IPS-18c (cell line): Measurements from ENCODE around the gene KLF15.

Experiments
- H3K4me3 ChIP-seq: 2 replicates; pipeline ENCODE4 v1.7.0; 2013; ENCODE audit warnings: low read depth, mild to moderate bottlenecking, low read length, moderate library complexity; ENCODE audit not compliant: insufficient read depth
- H3K9me3 ChIP-seq: one replicate; pipeline ENCODE4 v1.6.1; 2013; ENCODE audit warnings: mild to moderate bottlenecking, low read length, moderate library complexity; ENCODE audit not compliant: control insufficient read depth, insufficient read depth

Gene KLF15

DNA sequence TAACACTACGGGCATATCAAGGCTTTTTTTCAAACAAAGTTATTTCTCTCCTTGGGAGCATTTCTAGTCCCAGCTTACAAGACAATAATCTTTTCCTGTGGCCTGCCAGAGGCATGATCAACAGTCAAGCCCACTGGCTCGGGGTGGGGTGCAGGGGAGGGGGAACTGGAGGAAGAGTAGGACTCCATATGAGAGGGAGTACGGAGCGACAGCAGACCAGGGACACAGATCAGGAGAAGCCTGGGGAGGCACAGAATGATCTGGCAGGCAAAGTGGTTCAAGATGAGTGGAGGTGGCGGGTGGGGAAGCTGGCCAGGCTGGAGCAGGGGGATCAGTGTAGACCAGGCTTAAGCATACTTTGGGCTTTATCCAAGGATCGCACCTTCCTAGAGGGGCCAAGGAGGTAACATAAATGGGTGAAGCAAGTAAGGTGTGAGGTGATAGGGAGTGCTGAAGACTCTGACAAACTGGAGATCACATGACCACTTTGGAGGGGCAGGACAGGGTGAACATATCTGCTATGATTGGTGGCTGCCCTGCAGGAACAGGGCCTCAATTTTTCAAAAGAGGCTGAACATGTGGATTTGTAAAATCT, 37.4 kb downstream of the KLF15 start:
- Histone ChIP-seq H3K9me3 (peaks cover 2% of the 10 kb centered on the region), H3K4me3 (no peak overlapping the region)

DNA sequence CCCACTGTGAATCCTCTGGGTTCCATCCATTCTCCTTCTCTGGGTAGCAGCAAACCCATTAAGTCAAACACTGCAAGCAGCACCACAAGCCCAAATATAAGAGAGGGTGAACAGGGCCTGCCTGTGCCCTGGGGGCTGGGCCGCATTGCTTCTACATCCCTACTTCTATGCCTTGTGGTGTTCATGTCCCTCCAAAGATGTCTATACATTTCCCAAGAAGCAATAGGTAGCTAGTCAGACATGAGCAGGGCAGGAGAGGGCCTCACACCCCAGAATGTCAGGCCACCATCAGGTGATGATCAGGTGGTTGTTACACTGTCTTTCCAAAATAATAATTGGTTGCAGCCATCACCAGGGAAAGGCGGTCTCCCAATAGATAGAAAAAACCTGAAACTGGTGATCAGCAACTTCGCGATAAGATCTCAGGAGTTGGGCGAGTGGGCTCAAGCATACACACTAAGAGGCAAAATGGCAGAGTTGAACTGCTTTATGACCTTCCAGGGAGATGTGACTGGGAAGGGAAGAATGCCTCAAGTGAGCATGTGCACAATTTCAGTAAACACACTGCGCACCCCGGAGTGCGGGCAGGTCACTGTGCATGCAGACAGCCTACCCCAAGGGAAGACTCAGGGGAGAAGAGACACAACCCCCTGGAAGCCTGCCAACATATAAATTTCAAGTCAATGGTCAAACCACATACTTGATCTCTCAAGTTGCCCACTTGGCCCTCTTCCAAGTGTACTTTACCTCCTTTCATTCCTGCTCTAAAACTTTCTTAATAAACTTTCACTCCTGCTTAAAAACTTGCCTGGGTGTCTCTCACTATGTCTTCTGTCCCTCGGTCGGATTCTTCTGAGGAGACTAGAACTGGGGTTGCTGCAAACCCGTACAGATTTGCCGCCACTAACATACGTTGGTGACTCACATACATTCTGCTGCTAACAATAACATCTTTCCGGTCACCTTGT, 39.9 kb downstream of the KLF15 start:
- Histone ChIP-seq H3K9me3 (peaks cover 2% of the 10 kb centered on the region), H3K4me3 (no peak overlapping the region)

DNA sequence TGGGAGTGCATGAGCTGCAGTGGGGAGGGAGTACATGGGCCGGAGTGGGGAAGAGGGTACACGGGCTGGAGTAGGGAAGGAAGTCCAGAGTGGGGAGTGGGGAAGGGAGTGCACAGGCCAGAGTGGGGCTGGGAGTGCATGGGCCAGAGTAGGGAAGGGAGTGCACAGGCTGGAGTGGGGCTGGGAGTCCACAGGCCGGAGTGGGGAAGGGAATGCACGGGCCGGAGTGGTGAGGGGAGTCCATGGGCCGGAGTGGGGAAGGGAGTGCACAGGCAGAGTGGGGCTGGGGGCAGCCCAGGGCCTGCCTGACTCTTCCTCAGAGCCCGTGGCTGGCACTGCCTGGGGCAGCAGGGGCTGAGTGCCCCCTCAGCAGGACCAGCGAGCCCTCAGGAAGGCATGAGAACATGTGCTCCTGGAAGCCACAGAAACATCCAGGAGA, 40.7 kb downstream of the KLF15 start:
- Histone ChIP-seq H3K9me3 (peaks cover 2% of the 10 kb centered on the region), H3K4me3 (no peak overlapping the region)

DNA sequence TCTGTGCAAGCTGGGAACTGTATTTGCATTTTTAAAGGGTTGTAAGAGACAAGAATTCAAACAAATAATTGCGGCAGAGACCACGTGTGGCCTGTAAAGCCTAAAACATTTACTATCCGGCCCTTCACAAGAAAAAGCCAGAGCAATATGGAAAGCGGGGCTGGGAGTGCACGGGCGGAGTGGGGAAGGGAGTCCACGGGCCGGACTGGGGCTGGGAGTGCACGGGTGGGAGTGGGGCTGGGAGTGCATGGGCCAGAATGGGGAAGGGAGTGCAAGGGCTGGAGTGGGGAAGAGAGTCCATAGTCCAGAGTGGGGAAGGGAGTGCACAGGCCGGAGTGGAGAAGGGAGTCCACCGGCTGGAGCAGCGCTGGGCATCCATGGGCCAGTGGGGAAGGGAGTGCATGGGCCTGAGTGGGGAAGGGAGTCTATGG, 41.2 kb downstream of the KLF15 start:
- Histone ChIP-seq H3K4me3 (no peak overlapping the region), H3K9me3 (peaks cover 2% of the 10 kb centered on the region)

DNA sequence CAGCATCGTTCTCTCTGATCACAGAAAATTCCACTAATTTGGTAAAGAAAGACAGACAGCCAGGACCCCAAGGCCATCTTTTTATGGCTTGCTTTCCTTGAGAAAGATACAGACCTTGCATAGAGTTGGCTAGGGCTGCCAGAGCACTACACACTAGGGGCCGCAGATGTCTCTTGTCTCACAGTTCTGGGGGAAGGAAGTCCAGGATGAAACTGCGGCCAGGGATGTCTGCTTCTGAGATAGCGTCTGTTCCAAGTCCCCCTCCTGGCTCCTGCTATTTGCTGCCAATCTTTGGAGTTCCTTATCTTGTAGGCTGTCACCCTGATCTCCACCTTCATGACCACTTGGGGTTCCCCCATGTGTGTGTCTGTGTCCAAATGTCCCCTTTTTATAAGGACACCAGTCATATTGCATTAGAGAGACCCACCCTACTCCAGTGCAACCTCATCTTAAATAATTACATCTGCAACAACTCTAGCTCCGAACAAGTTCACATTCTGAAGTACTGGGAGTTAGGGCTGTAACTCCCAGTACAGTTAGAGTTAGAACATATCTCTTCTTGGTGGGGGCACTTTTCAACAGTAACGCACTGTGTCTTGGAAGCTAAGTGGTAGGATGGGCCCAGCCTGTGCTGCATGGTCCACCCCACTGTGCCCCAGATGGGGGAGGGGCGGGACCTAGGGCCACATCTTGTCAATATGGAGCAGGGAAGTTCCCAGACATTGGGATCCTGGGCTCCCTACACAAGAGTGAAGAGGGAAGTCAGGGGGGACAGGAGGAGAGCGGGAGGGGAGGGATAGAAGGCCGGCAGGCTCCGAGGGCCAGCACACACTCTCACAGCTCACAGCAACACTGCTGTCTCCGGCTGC, 42.2 kb downstream of the KLF15 start:
- H3K4me3 ChIP-seq = no peak overlapping the region
- H3K9me3 ChIP-seq = peaks cover 2% of the 10 kb centered on the region

DNA sequence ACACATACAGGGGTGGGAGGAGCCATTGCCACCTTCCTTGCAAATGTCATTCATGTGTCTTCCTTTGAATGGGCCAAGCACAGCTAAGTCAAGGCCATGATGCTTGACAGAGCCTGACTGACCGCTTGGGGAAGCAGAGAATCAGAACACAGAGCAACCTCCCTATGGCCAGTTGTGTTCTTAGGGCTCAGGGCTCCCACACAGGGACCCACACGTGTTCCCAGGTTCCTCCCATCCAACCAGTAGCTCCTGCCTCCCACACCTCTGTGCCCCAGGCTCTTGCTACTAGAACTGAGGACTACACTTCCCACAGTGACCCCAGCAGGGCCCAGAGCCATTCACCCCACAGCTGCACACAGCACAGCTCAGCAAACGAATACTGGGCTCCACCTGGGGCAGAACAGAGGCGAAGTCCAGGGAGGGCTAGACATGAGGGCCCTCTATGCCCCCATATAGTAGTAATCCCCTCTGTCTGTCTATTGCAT, 42.9 kb downstream of the KLF15 start:
- Histone ChIP-seq H3K4me3 (no peak overlapping the region), H3K9me3 (peaks cover 2% of the 10 kb centered on the region)

DNA sequence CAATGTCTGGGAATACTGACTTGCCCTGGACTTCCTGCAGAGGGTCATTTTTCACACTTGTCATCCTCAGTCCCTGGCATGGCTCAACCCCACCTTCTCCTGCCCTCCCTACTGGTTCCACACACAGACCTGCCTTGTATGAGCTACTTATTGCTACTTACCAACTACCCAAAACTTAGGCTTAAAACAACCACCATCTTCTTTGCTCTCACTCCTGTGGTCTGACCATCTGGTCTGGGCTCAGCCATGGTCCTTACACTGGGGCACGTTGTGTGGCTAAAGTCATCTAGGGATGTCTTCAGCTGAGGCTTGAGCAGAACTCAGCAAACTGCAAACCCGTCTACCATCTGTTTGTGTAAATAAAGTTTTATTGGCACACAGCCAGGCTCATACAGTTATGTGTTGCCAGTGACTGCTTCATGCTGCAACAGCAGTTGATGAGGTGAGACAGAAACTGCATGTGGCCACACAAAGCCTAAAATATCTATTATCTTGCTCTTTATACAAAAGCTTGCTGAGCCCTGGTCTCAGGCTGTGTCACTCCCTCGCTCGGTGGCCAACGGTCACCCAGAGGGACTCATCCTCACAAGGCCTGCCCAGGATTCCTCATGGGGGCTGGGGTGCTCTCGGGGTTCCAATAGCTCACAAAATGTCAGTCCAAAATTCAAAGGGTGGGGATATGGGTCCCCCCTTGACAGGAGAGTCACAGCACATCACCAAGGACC, 43.5 kb downstream of the KLF15 start:
- no peak overlapping the region for H3K4me3 ChIP-seq
- peaks cover 2% of the 10 kb centered on the region for H3K9me3 ChIP-seq

DNA sequence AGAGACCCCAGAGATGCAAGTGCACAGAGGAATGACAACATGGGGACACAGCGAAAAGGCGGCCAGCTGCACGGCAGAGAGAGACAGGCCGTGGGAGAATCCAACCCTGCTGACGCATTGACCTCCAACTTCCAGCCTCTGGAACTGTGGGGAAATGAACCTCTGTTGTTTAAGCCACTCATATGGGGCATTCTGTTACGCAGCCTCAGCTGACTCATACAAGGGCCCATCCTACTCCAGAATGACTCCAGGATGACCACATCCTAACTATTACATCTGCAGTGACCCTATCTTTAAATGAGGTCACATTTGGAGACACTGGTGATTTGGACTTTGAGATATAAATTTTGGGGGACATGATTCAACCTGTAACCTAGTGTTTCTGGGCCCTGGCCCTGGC, 44.0 kb downstream of the KLF15 start:
- H3K9me3 ChIP-seq = peaks cover 2% of the 10 kb centered on the region
- H3K4me3 ChIP-seq = no peak overlapping the region; the same call in 1 of the 2 replicates

DNA sequence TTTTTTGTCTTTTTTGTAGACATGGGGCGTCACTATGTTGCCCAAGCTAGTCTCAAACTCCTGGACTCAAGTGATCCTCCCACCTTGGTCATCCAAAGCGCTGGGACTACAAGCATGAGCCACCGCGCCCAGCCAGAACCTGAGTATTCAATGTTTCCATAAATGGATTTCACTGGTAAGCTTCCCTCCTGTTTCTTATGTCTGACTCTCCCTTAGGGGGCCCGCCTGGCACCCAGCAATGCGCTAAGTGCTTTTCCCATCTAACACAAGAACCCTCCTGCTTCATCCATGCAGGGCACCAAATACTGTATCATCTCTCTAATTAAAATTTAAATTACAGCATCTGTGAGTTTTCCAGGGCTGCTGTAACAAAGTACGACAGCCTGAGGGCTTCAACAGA, 44.9 kb downstream of the KLF15 start:
- H3K9me3 ChIP-seq = peaks cover 2% of the 10 kb centered on the region

DNA sequence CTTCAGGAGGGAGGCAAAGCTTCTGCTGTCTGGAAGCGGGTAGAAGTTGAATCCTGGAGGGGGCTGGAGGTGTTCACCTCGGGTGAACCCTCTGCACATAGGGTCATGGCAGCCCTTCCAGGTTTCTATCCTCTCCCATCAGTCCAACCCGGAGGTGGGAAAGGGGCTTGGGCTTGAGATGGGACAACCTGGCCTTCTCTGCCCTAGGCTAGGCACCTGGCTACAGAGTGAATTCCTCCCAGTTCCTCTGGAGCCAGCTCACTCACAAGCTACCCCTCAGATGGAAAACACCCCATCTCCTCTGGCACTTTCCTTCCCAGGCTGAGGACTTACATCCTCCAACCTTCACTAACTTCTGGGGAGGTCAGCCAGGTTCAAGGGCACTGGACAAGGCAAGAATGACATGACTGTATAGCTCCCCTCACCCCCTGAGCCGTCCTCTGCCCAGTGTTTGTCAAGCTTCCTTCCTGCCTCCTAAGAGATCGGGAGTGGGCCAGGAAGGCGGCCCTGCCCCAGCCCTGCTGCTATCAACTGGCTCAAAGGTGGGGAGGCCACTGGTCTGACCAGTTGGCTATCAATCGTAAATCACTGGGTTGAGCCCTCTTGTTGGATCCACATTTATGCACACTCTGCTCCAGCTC, 45.8 kb downstream of the KLF15 start:
- Histone ChIP-seq H3K9me3 (peaks cover 2% of the 10 kb centered on the region), H3K4me3 (no peak overlapping the region)

More for the DNA sequence above, 44.9 kb downstream of the KLF15 start:
- no peak overlapping the region for H3K4me3 ChIP-seq

DNA sequence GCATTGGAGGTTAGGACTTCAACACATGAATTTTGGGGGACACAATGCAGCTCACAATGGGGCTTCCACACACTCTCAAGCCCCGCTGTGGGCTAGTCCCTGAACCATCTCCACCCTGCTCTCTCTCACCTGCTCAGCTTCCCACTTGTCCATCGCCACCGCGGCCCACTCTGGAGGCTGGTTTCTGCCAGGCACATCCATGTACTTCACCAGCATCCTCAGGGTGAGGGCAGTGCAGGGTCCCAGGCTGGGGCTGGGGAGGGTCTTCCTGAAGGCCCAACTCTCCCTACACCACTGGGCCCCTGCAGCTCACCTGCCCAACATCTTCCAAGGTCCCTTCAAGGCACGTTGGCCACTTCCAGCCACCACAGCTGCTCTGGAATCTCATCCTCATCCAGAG, 46.4 kb downstream of the KLF15 start:
- H3K9me3 ChIP-seq = peaks cover 2% of the 10 kb centered on the region
- H3K4me3 ChIP-seq = no peak overlapping the region

DNA sequence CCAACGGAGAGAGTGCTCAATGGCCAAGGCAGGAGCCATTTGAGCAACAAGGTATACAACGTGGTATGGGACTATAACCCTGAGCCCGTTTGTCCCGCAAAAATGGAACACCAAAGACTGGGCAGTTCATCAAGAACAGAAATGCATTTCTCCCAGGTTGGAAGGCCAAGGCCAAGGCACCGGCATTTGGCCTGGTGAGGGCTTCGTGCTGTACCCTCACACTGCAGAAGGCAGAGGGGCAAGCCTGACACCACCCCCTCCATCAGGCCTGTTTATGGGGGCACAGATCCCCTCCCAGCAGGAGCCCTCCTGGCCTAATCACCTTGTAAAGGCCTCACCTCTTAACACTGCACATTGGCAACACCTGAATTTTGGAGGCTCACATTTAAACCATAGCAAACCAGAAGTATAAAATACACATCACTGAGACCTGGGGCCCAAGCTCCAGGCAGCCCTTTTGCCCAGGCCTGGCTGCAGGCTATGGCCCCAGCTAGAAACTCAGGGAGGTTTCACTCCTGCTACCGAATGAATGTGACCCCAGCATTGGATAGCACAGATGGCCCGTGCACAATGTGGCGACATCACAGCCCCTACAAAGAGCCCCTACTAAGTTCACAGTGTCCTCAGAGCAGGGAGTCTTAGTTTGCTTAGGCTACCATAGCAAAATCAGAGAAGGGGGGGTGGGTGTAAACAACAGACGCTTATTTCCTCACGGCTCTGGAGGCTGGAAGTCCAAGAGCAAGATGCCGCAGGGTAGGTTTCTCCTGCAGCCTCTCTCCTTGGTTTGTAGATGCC, 47.1 kb downstream of the KLF15 start:
- no peaks in the 10 kb centered on the region for H3K9me3 ChIP-seq

DNA sequence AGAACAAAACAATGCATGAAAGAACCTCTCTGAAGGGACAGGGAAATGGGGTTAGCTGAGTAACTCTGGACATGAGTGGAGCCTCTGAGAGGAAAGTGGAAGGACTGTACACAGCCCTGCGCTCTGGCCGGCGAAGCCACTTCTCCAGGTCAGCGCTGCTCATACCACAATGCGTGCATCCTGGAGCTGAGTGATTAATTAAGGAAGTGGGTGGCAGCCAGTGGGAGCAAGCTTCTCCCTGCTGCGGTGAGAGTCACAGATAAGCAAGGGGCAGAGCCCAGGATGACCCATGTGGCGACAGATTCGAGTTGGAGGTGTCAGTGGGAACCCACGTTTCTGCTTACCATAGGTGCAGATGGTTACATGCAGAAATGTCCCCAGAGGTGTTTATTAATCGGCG, 48.0 kb downstream of the KLF15 start:
- H3K9me3 ChIP-seq = no peaks in the 10 kb centered on the region

More for the DNA sequence above, 47.1 kb downstream of the KLF15 start:
- no peak overlapping the region for H3K4me3 ChIP-seq

DNA sequence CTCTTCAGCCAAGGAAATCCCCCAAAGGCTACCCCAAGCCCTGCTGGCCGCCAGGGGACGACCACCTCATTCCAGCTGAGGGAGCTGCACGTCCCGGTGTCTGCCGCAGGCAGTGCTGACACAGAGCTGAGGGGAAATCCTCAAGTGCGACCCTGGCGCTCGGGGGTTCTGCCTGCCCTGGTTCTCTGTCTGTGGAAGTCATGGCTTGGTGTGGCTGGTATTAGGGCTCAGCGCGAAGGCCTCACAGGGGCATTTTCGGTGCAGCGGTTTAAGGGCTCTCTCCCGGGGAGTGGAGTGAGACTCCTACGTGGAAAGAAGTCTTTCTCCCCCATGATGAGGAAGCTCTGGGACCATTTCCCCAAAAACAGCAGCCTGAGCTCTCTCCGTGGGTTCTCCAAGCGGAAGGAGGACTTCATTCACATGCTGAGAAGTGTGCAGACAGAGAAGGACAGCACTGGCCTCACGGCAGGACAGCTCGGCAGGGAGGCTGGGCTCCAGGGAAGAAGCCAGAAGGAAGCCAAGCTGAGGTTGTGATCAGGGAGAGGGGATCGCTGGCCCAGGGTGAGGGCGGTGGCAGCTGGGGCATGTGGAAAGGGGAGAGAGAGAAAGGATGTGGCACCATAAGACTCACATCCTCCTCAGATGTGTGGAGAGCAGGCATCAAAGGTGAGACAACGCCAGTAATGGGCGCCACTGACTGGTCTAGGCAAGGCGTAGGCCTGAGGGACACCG, 48.6 kb downstream of the KLF15 start:
- H3K9me3 ChIP-seq = no peaks in the 10 kb centered on the region

More for the DNA sequence above, 48.0 kb downstream of the KLF15 start:
- no peak overlapping the region for H3K4me3 ChIP-seq

More for the DNA sequence above, 48.6 kb downstream of the KLF15 start:
- H3K4me3 ChIP-seq = no peak overlapping the region
